HepG2 (cell line): ENCODE measurements around the gene WIPF3. TPM values are rescaled to one million over a fixed set of nuclear protein-coding genes. Genes with fewer than 3 reads are reported as not detected.

ENCODE experiments used
- ATAC-seq: fragments of 200-7000 bp; cut with Tn5 transposase; 3 replicates; pipeline ENCODE4 v1.9.1; 2020; ENCODE audit warnings: mild to moderate bottlenecking, moderate library complexity
- BruUV-seq: library from RNA; stranded (reverse); fragments of 400-500 nt; replicated peaks from 2 replicates; lab custom pipeline; 2021; lab: Mats Ljungman, UMichigan
- CTCF ChIA-PET: fragments of 300-600 bp; formaldehyde crosslinking; extraction: SDS; loops from one replicate; lab custom pipeline; 2021; ENCODE audit warnings: low total read pairs, inconsistent platforms, low intra/inter-chr PET ratio; lab: Yijun Ruan, JAX
- POLR2A ChIA-PET: fragments of 350-600 bp; sonication (Branson Sonifier 250); formaldehyde crosslinking; loops from one replicate; lab custom pipeline; 2020; ENCODE audit warnings: antibody characterized with exemption, inconsistent platforms; lab: Yijun Ruan, JAX
- DNase-seq: peaks from one replicate; pipeline ENCODE4 v3.0.0-alpha.2; 2015; ENCODE audit warnings: low spot score
- FAIRE-seq: peaks from 3 replicates; lab custom pipeline; 2011; peaks lifted over from hg19 to GRCh38; lab: Jason Lieb, UNC
- H2AFZ ChIP-seq: one replicate; pipeline ENCODE4 v1.6.1; 2011; ENCODE audit warnings: low read length, inconsistent platforms
- H3K27ac ChIP-seq: fragments of 300-600 bp; 3 replicates; pipeline ENCODE4 v1.8.0; 2011; ENCODE audit warnings: mixed run types, mild to moderate bottlenecking, mixed read lengths, low read length, inconsistent platforms; ENCODE audit not compliant: insufficient read depth; ENCODE audit errors: extremely low read length
- H3K27me3 ChIP-seq, 2 experiments: fragments of 200-600 bp in 1 of 2; 2 replicates in 1 of 2; 3 replicates in 1 of 2; pipeline versions ENCODE4 v1.6.0 to v1.8.0; 2011; ENCODE audit warnings: low read length in 2 of 2, mild to moderate bottlenecking in 2 of 2, moderate library complexity in 2 of 2, inconsistent platforms in 1 of 2; ENCODE audit not compliant: insufficient read depth in 2 of 2, control insufficient read depth in 1 of 2
- H3K36me3 ChIP-seq, 2 experiments: fragments of 200-600 bp in 1 of 2; replicated peaks in 1 of 2; 2 replicates in 1 of 2; 3 replicates in 1 of 2; pipeline versions ENCODE4 v1.5.1 to v1.8.0; 2011; ENCODE audit warnings: low read length in 2 of 2, inconsistent platforms in 1 of 2; ENCODE audit not compliant: insufficient read depth in 2 of 2, control insufficient read depth in 1 of 2
- H3K4me1 ChIP-seq: 2 replicates; pipeline ENCODE4 v1.5.1; 2012; ENCODE audit warnings: low read length, inconsistent platforms; ENCODE audit not compliant: insufficient read depth
- H3K4me2 ChIP-seq: 2 replicates; pipeline ENCODE4 v1.6.0; 2011; ENCODE audit warnings: low read depth, low read length, inconsistent platforms
- H3K4me3 ChIP-seq, 3 experiments: fragments of 200-600 bp in 1 of 3; sonication (generic), shearing (Covaris generic) in 1 of 3; replicated peaks in 1 of 3; 2 replicates each; pipeline ENCODE4 v1.5.1; 2011 to 2016; ENCODE audit warnings: low read length in 3 of 3, inconsistent platforms in 2 of 3, low read depth in 2 of 3, mild to moderate bottlenecking in 2 of 3, control low read depth in 1 of 3, mixed read lengths in 1 of 3; ENCODE audit not compliant: insufficient read depth in 1 of 3
- H3K79me2 ChIP-seq: one replicate; pipeline ENCODE4 v1.6.1; 2011; ENCODE audit warnings: low read length, inconsistent platforms; ENCODE audit not compliant: insufficient read depth
- H3K9ac ChIP-seq: 2 replicates; pipeline ENCODE4 v1.6.0; 2011; ENCODE audit warnings: mild to moderate bottlenecking, low read depth, low read length, inconsistent platforms; ENCODE audit not compliant: insufficient read depth
- H3K9me3 ChIP-seq: 2 replicates; pipeline ENCODE4 v1.5.1; 2012; ENCODE audit warnings: mild to moderate bottlenecking, low read length
- H4K20me1 ChIP-seq: 2 replicates; pipeline ENCODE4 v1.6.0; 2011; ENCODE audit warnings: inconsistent platforms, mild to moderate bottlenecking, low read length, moderate library complexity; ENCODE audit not compliant: insufficient read depth
- FOXA1 ChIP-seq, 2 experiments: fragments of 450-650 bp in 1 of 2; sonication (generic) in 1 of 2; formaldehyde crosslinking in 1 of 2; IDR thresholded peaks; 2 replicates each; pipeline versions ENCODE4 v1.4.0 to v1.6.1; 2016 to 2020; ENCODE audit warnings: missing genetic modification reagents in 1 of 2
- NFKB2 ChIP-seq: sonication (generic); formaldehyde crosslinking; IDR thresholded peaks from 2 replicates; pipeline ENCODE4 v1.4.0; 2020; ENCODE audit warnings: missing genetic modification reagents, borderline replicate concordance
- NR2C2 ChIP-seq: sonication (generic); formaldehyde crosslinking; IDR thresholded peaks from 2 replicates; pipeline ENCODE4 v1.4.0; 2020; ENCODE audit warnings: missing genetic modification reagents, mild to moderate bottlenecking, moderate library complexity, borderline replicate concordance
- NR2F2 ChIP-seq: IDR thresholded peaks from 2 replicates; pipeline ENCODE4 v1.6.1; 2012; ENCODE audit warnings: low read depth, inconsistent platforms, borderline replicate concordance
- SMC3 ChIP-seq: IDR thresholded peaks from 2 replicates; pipeline ENCODE4 v1.6.1; 2011; ENCODE audit warnings: low read length, improper control_type of control experiment
- SNAPC2 ChIP-seq: sonication (generic); formaldehyde crosslinking; IDR thresholded peaks from 2 replicates; pipeline ENCODE4 v1.8.1; 2022; ENCODE audit warnings: mild to moderate bottlenecking, missing genetic modification reagents
- ZBTB8A ChIP-seq: sonication (generic); formaldehyde crosslinking; IDR thresholded peaks from 2 replicates; pipeline ENCODE4 v1.4.0; 2020; ENCODE audit warnings: mild to moderate bottlenecking, low read depth, missing genetic modification reagents, borderline replicate concordance
- ZC3H13 ChIP-seq: sonication (generic); formaldehyde crosslinking; IDR thresholded peaks from 2 replicates; pipeline ENCODE4 v1.8.1; 2023; ENCODE audit warnings: mild to moderate bottlenecking, missing genetic modification reagents, moderate library complexity
- ZNF160 ChIP-seq: sonication (generic); formaldehyde crosslinking; IDR thresholded peaks from 2 replicates; pipeline ENCODE4 v1.8.0; 2022; ENCODE audit warnings: mild to moderate bottlenecking, inconsistent platforms, missing genetic modification reagents
- ZNF577 ChIP-seq: sonication (generic); formaldehyde crosslinking; IDR thresholded peaks from 2 replicates; pipeline ENCODE4 v1.4.0; 2020; ENCODE audit warnings: mild to moderate bottlenecking, low read depth, missing genetic modification reagents, borderline replicate concordance
- ZNF598 ChIP-seq: sonication (generic); formaldehyde crosslinking; IDR thresholded peaks from 2 replicates; pipeline ENCODE4 v1.5.1; 2020; ENCODE audit warnings: mild to moderate bottlenecking, missing genetic modification reagents, borderline replicate concordance
- WGBS: methylation state at CpG from one replicate; pipeline ENCODE4 v1.1.6; 2017; ENCODE audit warnings: low lambda C conversion rate; 5-methylcytosine and 5-hydroxymethylcytosine counted together
- in situ Hi-C: cut with HindIII; loops from 2 replicates; pipeline ENCODE4 v1.10.0; 2017; ENCODE audit warnings: low pct_unique_long_range_greater_than_20kb; ENCODE audit not compliant: extremely low pct_ligation_motif_present
- intact Hi-C: fragments of 100-400 bp; cut with micrococcal nuclease; formaldehyde crosslinking; loops from one replicate; pipeline ENCODE4 v1.10.0; 2022; ENCODE audit not compliant: unreplicated experiment
- polyA plus RNA-seq, 8 experiments: library from polyadenylated mRNA; depleted of rRNA in 3 of 8; stranded (reverse) in 7 of 8; unstranded in 1 of 8; fragments of >200 nt; fragmentation: Illumina TruSeq in 4 of 8; extraction: Trizol in 4 of 8; gene quantifications; 2 replicates each; pipeline versions ENCODE4 v1.2.1 to v1.2.3, GENCODE V29; 2011 to 2016; ENCODE audit warnings: low read depth in 4 of 8, missing spikeins in 1 of 8, mixed read lengths in 1 of 8; ENCODE audit not compliant: insufficient read depth in 1 of 8
- total RNA-seq, 5 experiments: library from RNA; depleted of rRNA; stranded (reverse); fragments of >200 nt; fragmentation: Illumina TruSeq; extraction: Trizol; gene quantifications; 2 replicates each; pipeline ENCODE4 v1.2.3, GENCODE V29; 2016; ENCODE audit warnings: low read depth in 1 of 5
- TF ChIP-seq, protein P1 (sequence below): sonication (generic); formaldehyde crosslinking; IDR thresholded peaks from 2 replicates; pipeline ENCODE4 v1.4.0; 2020; ENCODE audit warnings: missing genetic modification reagents, mild to moderate bottlenecking, borderline replicate concordance
- TF ChIP-seq, protein P2 (sequence below): IDR thresholded peaks from 2 replicates; pipeline ENCODE4 v1.6.1; 2016; ENCODE audit warnings: low read depth, control low read depth
- TF ChIP-seq, protein P3 (sequence below): sonication (generic); formaldehyde crosslinking; IDR thresholded peaks from 2 replicates; pipeline ENCODE4 v1.4.0; 2020; ENCODE audit warnings: mild to moderate bottlenecking, missing genetic modification reagents, borderline replicate concordance

The WIPF3 gene
- total and polyA plus RNA-seq, 2 of the 13 experiments (the other 11 are each of a cell fraction or from before 2014, with no cell fraction given), result 0.03 TPM; not detected in 1

DNA sequence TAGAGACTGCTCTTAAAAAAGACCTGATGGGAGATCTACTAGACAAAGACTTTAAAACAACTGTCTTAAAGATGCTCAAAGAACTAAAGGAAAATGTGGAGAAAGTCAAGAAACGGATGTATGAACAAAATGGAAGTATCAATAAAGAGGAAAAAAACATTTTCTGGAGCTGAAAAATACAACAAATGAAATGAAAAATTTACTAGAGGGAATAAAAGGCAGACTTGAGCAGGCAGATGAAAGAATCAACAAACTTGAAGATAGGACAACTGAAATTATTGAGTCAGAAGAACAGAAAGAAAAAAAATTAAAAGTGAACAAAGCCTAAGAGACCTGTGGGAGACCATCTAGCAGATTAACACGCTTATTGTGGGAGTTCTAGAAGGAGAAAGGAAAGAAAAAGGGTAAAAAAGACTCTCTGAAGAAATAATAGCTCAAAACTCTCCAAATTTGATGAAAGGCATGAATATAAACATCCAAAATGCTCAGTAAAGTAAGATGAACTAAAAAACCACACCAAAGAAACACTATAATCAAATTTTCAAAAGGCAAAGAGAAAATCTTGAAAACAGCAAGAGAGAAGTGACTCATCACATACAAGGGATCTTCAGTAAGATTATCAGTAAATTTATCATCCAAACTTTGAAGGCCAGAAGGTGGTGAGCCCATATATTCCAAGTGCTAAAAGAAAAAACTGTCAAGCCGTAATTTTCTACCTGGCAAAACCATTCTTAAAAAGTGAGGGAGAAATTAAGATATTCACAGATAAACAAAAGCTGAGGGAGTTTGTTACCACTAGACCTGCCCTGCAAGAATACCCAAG, 100.1 kb downstream of the WIPF3 start:
- 2% methylated on average over 3 of the region's 3 CpGs for WGBS

DNA sequence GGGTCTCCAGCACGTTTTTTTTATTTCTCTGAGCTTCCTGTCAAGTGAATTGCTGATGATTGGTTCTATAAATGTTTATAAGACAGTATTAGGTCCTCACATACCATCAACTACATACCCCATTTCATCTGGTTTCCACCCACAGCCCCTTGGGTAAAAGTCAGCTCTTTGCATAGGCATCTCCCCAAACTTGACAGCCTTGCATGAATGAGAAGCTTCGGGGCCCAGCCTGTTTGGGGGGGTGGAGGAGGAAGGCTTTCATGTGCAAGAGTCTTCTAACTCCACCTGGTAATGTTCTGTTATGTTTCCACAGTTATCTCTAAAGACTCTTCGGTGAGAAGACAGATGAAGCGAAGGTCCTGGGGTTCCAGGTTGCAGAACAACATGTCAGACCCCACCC, 107.9 kb downstream of the WIPF3 start:
- H3K36me3 ChIP-seq, result peaks cover 0 to 2% of the 10 kb centered on the region in 2 experiments; a peak in 2 of 5 replicates
- no peaks in the 10 kb centered on the region for H3K4me1 ChIP-seq
- H4K20me1 ChIP-seq, result no peaks in the 10 kb centered on the region
- in situ Hi-C loops, result no loop called here
- no peak for FAIRE-seq
- no peak for DNase-seq
- 57% methylated on average over 4 of the region's 4 CpGs for WGBS
- ChIA-PET POLR2A (no interaction called here), CTCF (no interaction called here)
- no peaks in the 10 kb centered on the region for H3K27me3 ChIP-seq
- H3K27ac ChIP-seq, result no peak overlapping the region
- intact Hi-C loops, result no loop called here
- no peak overlapping the region for H3K4me3 ChIP-seq
- H3K9ac ChIP-seq, result no peak overlapping the region
- no peak overlapping the region for H3K4me2 ChIP-seq
- H2AFZ ChIP-seq, result no peak overlapping the region
- no peaks in the 10 kb centered on the region for H3K9me3 ChIP-seq
- BruUV-seq, result no TSS peak
- no peak for ATAC-seq
- H3K79me2 ChIP-seq, result no peaks in the 10 kb centered on the region
- TF ChIP-seq, protein P1, sequence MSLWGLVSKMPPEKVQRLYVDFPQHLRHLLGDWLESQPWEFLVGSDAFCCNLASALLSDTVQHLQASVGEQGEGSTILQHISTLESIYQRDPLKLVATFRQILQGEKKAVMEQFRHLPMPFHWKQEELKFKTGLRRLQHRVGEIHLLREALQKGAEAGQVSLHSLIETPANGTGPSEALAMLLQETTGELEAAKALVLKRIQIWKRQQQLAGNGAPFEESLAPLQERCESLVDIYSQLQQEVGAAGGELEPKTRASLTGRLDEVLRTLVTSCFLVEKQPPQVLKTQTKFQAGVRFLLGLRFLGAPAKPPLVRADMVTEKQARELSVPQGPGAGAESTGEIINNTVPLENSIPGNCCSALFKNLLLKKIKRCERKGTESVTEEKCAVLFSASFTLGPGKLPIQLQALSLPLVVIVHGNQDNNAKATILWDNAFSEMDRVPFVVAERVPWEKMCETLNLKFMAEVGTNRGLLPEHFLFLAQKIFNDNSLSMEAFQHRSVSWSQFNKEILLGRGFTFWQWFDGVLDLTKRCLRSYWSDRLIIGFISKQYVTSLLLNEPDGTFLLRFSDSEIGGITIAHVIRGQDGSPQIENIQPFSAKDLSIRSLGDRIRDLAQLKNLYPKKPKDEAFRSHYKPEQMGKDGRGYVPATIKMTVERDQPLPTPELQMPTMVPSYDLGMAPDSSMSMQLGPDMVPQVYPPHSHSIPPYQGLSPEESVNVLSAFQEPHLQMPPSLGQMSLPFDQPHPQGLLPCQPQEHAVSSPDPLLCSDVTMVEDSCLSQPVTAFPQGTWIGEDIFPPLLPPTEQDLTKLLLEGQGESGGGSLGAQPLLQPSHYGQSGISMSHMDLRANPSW (CRISPR knock-in tag), result no peak
- no peak for TF ChIP-seq ZNF577 (CRISPR knock-in tag)
- no peak for TF ChIP-seq NR2F2
- TF ChIP-seq SNAPC2 (CRISPR knock-in tag), result no peak
- TF ChIP-seq, protein P2, sequence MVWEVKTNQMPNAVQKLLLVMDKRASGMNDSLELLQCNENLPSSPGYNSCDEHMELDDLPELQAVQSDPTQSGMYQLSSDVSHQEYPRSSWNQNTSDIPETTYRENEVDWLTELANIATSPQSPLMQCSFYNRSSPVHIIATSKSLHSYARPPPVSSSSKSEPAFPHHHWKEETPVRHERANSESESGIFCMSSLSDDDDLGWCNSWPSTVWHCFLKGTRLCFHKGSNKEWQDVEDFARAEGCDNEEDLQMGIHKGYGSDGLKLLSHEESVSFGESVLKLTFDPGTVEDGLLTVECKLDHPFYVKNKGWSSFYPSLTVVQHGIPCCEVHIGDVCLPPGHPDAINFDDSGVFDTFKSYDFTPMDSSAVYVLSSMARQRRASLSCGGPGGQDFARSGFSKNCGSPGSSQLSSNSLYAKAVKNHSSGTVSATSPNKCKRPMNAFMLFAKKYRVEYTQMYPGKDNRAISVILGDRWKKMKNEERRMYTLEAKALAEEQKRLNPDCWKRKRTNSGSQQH (CRISPR knock-in tag), result no peak
- TF ChIP-seq, protein P3, sequence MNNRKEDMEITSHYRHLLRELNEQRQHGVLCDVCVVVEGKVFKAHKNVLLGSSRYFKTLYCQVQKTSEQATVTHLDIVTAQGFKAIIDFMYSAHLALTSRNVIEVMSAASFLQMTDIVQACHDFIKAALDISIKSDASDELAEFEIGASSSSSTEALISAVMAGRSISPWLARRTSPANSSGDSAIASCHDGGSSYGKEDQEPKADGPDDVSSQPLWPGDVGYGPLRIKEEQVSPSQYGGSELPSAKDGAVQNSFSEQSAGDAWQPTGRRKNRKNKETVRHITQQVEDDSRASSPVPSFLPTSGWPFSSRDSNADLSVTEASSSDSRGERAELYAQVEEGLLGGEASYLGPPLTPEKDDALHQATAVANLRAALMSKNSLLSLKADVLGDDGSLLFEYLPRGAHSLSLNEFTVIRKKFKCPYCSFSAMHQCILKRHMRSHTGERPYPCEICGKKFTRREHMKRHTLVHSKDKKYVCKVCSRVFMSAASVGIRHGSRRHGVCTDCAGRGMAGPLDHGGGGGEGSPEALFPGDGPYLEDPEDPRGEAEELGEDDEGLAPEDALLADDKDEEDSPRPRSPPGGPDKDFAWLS (CRISPR knock-in tag), result no peak
- TF ChIP-seq NFKB2, result no peak
- no peak for TF ChIP-seq ZC3H13 (CRISPR knock-in tag)

More for the DNA sequence above, 100.1 kb downstream of the WIPF3 start:
- ChIA-PET POLR2A (no interaction called here), CTCF (no interaction called here)
- BruUV-seq, result no TSS peak
- ATAC-seq, result no peak
- Histone ChIP-seq H3K36me3 (no peaks in the 10 kb centered on the region), H3K4me1 (no peaks in the 10 kb centered on the region), H2AFZ (no peak overlapping the region), H3K9ac (no peak overlapping the region), H3K4me2 (no peak overlapping the region), H3K27ac (no peak overlapping the region), H3K9me3 (peaks cover 16% of the 10 kb centered on the region), H3K79me2 (no peaks in the 10 kb centered on the region), H3K27me3 (no peaks in the 10 kb centered on the region), H3K4me3 (no peak overlapping the region), H4K20me1 (no peaks in the 10 kb centered on the region)
- in situ Hi-C loops (no loop called here), intact Hi-C loops (no loop called here)
- no peak for FAIRE-seq
- no peak for DNase-seq
- TF ChIP-seq ZNF160 (0 out of 2 replicates have a peak, but pooled peaks have one; percentile 69), ZBTB8A (CRISPR knock-in tag) (no peak), SMC3 (no peak), ZNF598 (CRISPR knock-in tag) (no peak), NR2C2 (no peak), FOXA1 (IDR thresholded peaks at IDR 0.05) (no peak), FOXA1 (CRISPR knock-in tag; IDR thresholded peaks at IDR 0.05) (no peak)
